ENCODE measurements around the gene GRHL1.
"Not testable (repeated sequence)": the region's sequence is repeated elsewhere in the genome, so short reads cannot be mapped to it uniquely, and the experiment has no call there.

The GRHL1 gene

DNA sequence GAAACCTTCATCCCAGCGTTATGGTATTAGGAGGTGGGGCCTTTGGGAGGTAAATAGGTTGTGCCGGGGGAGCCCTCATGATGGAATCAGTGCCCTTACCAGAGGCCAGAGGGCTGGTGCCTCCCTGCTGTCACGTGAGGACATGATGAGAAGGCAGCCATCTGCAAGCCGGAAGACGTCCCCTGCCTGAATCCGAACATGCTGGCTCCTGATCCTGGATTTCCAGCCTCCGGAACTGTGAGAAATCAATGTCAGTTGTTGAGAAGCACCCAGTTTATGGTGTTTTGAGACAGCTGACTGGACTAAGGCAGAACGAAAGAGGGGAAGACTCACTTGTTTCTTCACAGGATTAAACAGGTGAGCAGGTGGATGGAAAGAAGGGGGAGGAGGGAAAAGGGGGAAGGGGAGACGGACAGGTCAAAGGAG, 78.8 kb downstream of the GRHL1 start:
- no peak for DNase-seq

DNA sequence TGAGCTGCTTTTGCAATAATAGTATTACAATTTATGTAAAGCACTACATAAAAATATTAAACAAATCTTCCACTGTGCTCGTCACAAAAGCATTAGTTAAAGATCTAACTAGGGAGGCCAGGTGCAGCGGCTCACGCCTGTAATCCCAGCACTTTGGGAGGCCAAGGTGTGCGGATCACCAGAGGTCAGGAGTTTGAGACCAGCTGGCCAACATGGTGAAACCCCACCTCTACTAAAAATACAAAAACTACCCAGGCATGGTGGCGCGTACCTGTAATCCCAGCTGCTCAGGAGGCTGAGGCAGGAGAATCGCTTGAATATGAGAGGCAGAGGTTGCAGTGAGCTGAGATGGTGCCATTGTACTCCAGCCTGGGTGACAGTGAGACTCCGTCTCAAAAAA, 79.3 kb downstream of the GRHL1 start:
- DNase-seq = not testable (repeated sequence)

DNA sequence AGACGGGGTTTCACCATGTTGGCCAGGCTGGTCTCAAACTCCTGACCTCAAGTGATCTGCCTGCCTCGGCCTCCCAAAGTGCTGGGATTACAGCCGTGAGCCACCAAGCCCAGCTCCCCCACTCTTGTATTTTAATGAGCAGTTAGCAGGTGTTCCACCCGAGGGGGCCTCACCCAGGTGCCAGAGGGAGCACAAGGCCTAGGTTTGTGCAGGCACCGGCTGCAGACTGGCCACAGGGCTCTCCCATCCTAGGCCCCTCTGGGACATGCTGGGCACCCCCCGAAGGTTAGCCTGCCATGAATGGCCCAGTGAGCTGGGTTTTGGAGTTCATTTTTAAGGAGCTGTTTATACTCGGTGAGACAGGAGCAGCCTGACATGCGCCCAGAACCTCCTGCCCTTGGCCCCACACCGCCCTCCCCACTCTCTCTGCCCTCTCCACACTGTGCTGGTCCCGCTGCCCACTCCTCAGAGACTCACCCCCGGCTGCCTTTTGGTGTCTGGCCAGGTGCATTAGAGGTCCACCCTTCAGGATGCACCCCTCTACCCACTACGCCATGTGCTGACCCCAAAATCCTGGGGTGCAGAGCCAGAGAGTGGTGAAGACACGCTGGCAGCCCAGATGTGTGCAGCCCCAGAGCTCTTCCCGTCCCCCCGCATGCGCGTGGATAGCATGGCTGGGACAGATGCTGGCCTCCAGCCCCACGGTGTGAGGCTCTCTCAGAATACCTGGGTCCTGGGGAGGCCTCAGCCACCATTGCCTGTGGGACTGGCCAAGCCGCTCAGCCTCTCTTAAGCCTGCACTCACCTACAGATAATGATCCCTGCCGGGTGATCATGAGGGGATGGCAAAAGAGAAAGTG, 80.6 kb downstream of the GRHL1 start:
- no peak for DNase-seq

DNA sequence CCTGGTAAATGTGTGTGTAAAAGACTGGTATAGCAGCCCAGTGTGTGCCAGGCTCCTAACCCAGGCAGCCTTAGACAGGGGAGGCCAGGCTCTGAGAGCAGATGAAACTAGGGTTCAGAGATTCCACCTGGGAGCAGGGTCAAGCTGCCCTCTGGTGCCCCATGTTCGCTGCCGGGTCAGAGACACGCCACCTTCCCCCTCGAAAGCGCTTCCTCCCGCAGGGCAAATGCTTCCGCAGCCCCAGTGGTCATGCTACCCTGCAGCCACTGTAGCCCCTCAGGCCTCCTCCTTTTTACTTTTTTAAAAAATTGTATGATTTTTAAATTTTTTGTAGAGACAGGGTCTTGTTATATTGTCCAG, 81.2 kb downstream of the GRHL1 start:
- DNase-seq = no peak

DNA sequence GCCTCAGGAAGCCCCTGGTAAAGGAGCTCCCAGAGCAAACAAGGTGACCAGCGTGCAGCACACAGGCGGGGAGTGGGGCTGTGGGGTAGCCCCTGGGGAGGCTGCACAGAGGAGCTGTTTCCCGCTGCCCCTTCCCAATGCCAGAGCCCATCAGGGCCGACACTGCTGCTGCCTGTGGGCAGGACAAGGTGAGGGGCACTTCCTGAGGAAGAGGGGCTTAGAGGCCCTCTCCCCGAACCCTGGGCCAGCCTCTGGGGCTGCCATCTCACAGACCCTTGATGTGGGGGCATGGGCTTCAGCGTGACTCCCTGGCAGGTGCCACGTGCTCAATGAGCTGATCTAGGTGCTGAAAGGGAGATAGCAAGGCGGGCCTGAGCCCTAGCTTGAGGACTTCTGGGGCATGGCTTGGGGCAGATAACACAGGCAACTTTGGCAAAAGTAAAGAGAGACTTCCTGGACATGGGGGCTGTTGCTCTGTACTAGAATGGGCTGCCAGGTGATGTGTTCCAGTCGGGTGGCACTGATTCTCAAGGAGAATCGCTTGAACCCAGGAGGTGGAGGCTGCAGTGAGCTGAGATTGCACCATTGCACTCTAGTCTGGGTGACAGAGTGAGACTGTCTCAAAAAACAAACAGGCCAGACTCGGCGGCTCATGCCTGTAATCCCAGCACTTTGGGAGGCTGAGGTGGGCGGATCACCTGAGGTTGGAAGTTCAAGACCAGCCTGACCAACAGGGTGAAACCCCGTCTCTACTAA, 81.9 kb downstream of the GRHL1 start:
- DNase-seq = no peak

DNA sequence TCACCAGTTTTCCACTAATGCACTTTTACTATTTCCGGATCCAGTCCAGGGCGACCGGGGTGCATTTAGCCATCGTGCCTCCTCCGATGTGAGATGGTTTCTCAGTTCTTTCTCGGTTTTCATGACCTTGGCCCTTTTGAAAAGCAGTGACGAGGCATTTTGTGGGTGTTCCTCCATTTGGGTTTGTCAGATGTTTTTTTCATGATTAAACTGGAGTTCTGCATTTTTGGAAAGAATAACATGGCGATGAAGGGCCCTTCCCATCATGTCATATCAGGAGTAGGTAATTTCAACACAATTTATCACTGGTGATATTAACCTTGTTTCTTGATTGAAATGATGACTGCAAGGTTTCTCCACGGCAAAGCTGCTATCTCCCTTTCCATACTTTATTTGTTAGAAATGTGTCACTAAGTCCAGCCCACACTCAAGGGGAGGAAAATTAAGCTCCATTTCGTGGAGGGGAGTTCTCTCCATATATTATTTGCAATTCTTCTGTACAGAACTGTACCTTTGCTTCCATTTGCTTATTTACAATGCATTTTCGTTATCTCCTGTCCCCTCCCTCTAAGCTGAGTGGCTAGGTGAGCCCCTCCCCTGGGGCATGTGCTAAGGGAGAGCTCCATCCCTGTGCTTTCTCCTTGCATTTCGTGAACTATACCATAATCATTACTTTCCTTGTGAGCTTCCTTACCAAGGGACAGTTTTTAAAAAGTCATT, 83.0 kb downstream of the GRHL1 start:
- no peak for DNase-seq

DNA sequence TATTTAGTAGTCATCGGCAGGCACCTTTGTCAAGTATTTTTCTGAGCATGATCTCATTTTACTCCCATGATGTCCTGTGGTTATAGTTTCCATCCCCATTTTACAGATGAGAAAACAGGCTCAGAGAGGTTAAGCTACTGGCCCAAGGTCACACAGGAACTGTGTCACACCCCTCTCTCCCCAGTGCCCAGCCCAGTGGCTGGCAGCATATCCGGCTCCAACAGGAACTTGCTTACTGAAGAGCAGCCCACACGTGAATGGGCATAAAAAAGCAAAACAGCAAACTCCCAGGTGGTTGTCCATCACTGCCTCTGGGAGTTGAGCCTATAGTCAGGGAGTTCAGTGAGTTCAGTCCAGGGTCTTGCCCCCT, 83.5 kb downstream of the GRHL1 start:
- DNase-seq = no peak

DNA sequence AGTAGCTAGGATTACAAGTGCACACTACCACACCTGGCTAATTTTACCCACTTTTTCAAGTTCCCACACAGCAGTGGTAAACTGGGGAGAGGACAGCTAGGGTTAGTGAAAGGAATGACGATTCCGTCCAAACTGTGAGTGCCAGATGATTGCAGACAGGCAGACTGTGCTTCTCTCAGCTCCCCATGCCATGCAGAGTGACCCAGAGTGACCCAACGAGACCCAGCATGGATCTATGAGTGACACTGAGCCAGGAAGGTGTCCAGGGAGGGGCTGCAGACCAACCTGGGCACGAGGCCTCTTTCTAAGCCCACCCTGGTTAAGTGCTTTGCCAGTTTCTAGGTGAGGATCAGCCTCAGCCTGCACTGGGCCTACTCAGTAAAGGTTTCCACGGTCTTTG, 84.1 kb downstream of the GRHL1 start:
- DNase-seq = no peak

DNA sequence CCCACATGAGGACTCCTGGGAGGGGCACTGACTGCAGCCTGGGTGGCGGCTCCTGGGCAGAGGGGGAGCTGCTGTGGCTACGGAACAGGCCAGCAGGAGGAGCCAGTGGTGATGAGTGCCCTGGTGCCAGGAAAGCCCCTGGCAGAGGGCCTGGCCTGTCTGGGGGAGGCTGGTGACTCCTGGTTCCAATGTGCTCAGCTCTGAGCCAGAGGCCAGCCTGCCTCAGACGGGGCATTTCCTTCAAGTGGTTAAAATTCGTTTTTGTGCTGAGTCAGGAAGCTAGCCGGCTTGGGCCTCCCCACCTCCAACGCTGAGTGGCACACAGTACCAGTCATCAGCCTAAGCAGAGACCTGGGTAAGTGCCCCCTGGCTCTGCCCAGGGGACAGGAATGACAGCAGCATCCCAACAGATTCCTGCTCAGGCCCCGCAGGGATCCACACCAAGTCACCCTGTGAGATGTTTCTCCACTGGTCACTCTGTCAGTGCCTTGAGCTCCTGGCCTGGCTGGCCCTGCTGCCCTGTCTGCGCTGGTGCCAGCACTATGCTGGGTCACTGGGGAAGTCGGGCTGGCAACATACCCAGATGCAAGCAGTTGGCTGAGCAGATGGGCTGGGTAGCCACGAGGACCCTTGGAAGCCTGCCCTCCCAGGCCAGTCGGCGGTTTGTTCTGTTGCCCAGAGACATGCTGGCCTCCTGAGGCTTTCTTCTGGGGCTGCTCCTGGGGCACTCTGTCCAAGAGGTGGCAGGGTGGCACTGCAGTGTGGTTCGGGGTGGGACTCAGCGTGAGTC, 84.8 kb downstream of the GRHL1 start:
- peak; percentile 63 for DNase-seq

DNA sequence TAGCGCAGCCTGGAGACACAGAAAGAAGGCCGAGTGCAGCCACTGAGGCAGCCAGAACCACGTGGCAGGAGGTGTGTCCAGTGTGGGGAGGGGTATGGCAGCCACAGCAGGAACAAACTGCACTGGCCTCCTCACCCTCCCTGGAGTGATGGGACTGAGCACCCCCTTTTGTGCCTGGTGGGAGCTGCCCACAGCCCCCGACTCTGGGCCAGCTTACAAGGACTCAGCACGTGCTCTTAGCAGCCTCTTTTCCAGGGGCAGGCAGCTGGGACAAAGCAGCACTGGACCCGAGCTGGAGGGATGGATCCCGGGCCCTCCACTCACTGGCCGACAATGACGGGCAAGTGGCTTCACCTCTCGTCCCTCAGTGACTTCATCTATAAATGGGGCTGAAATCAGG, 86.6 kb downstream of the GRHL1 start:
- no peak for DNase-seq

DNA sequence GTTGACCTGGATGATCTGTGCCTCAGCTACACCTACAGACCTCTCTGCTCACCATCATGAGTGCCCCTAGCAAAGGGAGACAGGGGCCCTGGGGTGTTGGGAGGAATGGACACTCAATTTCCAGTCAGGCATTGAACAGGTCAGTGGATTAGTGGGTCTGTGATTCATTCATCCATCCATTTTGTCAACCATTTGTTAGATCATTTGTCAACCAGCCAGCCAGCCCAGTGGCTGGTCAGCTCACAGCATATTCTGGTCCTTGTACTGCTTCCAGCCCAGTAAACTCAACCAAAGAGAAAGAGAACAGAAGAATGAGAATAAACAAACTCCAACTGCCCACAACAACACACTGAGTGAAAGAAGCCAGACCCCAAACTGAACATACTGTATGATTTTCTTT, 87.2 kb downstream of the GRHL1 start:
- DNase-seq = no peak

DNA sequence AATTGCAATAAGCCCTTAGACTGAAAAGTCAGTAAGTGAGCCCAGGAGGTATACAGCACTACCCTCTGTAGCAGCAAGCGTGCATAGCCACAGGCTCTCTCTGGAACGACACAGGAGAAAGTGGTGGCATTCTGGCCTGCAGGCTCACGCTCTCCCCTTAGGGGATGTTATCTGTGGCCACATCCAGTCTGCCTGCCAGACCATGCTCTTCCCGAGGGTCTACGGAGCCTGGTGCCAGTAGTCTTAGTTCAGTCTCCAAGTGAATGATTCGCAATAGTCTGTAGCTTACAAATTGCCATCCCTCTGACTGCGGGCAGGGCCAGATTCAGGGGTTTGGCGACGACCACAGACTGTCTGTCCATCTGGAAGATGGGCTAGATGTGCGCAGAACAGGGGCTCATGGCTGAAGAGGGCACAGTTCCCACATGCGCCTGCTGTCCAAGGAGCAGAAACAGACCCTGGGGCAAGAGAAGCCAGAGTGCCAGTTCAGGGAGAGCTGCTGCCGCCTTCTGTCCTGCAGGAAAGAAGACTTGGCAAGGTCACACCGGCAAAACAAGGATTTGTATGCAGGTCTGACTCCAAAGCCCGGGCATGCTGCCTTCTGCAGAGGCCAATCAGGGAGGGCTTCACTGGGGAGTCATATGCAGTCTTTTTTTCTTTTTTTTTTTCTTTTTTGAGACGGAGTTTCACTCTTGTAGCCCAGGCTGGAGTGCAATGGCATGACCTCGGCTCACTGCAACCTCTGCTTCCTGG, 88.3 kb downstream of the GRHL1 start:
- DNase-seq = no peak

DNA sequence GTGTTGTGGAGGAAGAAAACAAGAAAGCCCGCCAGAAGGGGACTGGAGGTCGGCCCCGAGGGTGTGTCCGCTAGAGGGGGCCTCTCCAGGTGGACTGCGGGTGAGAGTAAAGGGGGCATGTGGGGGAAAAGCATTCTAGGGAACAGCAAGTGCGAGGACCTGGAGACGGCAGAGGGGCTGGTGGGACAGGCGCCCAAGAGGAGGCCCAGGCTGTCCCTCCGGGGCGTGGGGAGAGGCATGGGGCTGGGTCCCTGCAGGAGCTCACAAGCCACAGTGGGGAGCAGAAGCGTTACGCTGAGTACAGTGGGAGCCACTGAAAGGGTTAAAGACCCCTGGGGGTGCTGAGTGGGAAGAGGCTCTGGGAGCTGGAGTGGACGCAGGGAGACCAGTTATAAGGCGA, 90.2 kb downstream of the GRHL1 start:
- no peak for DNase-seq

DNA sequence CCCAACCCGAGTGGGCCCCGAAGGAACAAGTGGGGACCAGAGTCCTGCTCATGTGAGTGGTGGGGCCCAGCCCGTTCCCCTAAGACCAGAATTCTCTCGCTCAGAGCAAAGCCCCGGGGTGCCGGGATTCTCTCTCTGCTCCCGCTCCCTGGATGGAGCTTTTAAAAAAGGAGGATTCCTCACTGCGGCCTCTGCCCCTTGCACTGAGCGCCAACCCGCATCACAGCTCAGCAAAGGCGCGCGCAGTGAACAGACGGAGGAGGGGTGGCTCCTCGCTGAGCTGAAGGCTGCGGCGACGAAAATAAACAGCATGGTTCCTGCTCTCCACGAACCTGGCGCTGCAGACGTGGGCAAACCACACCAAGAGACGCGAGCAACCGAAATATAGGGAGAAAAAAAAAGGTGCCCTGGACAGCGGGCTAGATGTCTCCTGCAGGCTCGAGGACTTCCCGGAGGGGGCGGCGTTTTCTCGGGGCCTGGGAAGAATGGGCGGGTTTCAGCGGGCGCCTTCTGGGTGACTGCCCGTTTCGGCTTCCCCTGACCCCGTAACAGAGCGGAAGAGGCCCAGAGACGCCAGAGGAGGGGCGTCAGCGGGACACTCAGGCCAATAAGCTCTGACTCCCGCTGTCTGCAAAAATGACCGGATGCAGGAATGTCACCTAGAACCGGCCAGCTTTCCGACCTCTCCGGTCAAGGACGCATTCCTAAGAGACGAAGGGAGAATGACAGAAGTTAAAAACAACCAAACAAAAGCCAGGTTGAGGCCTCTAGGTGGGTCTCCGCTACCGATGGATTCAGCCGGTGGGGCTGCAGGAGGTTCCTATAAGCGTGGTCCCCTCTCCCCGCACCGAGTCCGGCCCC, 91.0 kb downstream of the GRHL1 start:
- DNase-seq = peak; percentile 79

DNA sequence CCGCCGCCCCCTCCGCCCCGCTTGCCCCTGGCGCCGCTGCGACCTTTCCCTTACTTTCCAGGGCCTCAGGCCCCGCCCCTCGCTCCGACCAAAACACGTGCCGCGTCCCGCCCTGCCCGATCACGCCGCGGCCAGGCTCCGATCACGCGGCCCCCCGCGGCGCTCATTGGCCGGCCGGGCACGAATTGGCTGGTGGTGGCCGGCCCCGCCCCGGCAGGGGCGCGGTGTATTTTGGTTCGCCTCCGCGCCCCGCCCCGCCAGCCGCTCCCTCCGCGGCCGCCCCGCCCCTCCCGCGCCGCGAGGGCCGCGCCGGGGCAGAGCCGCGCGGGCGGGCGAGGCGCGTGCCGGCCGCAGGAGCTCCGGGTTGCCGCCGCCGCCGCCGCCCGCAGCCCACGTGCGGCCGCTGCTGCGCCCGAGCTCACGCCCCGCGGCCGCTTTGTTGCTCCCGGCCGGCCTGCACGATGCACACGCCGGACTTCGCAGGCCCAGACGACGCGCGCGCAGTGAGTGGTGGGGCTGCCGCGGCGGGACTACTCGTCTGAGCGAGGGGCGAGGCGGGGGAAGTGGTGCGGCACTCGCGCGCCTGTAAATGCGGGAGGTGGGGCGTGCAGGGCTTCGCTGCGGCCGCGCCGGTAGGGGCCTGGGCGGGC, 91.9 kb downstream of the GRHL1 start, which contains the start of gene KLF11:
KLF11 (plus strand) TSS at position 295 of the 650 bp plus-strand sequence; CDS start at position 462, 167 bp downstream.
- peak; percentile 93 for DNase-seq

DNA sequence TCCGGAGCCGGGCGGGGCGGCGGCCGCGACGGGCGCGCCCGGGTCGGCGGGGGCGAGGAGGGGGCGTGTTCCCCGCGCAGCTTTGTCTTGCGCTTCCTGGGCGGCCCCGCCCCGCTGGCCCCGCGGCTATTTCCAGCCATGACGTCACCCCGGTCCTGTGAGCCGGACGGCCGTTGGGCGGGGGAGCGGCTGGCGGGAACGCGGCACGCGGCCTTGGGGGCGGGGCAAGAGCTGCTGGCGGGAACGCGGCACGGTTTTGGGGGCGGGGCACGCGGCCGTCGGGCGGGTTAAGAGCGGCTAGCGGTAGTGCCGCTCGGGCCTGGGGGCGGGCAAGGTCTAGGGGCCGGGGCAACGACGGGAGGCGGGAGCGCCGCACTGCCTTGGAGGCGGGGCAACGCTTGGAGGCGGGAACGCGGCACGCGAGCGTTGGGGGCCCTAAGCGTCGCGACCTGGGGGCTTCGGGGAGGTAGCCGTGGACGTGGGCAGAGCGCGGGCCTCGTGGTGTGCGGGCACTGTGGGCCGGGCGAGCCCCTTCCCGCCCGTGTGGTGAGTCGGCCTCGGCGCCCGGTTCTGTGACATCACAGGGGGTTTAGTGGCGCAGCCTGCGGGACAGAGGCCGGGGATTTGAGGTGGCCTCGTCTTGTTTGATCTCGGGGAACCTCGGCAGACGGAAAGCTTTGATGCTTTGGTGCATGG, 92.6 kb downstream of the GRHL1 start:
- DNase-seq = peak; percentile 97

DNA sequence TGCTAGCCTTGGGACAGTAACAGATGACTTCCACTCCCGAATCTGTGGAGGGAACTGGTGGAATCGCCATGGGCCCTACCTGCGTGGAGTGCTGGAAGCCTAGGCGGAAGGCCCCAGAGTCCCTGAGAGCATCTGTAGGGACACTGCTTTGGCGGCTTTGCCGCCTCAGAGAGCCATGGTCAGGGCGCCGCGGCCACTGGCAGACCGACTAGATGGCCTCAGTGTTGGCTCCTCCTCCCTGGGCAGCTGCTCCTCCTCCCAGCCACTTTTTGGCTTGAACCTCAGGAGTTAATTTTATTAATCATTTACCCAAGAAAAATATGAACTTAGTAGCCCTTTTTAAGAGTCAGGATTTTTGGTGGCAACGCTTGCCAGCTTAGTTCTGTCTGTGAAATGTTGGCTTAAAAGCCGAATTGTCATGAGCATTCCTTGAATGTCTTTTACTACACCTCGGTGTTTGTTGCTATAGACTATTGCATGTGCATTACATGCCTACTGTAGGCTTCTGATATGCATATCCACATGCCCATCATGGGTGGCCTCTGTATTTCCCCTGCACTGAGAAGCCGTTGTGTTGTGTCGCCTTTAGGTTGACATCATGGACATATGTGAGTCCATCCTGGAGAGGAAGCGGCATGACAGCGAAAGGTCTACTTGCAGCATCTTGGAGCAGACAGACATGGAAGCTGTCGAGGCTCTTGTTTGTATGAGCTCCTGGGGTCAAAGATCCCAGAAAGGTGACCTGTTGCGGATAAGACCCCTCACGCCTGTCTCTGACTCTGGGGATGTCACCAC, 94.3 kb downstream of the GRHL1 start:
- no peak for DNase-seq

DNA sequence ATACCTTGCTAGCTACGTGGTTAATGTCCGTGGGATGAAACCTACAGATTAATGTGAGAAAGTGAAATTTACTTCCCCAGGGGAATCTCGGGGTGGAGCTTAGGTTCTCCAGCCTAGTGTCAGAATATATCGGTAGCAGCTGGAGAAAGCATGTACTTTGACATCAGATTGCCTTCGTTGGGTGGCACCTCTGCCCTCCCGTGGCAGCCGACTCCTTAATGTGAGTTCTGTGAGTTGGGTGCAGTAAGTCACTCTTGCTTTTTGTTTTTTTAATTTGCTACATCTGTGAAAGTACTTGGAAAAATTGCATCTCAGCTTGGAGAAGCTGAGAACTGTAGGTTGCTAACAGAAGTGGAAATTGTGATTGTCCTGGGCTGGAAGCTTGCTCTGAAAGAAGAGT, 95.4 kb downstream of the GRHL1 start:
- no peak for DNase-seq

Data from right forelimb (tissue), 1 donor.